Panc1 (cell line): Measurements from ENCODE around the gene FAM89A.

Experiments
- CTCF ChIP-seq: fragments of 450-650 bp; IDR thresholded peaks from 2 replicates; pipeline ENCODE4 v1.5.1; 2017; ENCODE audit warnings: mild to moderate bottlenecking
- POLR2AphosphoS5 ChIP-seq: IDR thresholded peaks from 2 replicates; pipeline ENCODE4 v1.6.1; 2012; ENCODE audit warnings: mild to moderate bottlenecking, low read depth, low read length, moderate library complexity
- SIN3A ChIP-seq: IDR thresholded peaks from 2 replicates; pipeline ENCODE4 v1.6.1; 2012; ENCODE audit warnings: low read depth, mild to moderate bottlenecking, low read length, moderate library complexity, borderline replicate concordance; ENCODE audit not compliant: insufficient read depth

DNA sequence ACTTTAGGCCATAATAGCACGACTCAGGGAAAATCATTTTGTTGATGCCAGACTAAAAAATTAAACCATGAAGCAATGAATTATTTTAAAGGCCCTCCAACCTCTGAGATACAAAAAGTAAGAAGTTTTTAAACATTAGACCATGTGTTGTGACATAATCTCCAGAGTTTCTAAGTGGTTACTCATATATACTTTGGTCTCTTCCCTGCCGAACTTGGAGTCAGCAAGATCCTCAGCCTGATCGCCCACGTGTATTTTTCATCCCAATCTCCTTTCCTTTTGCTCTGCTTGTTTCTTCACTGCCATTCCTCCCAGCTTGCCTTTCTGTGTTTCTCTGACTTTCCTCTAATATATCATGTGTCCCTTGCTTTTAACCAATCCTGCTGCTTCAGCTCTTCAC is 57.4 kb downstream of the FAM89A start:
- TF ChIP-seq SIN3A (no peak), CTCF (no peak), POLR2AphosphoS5 (no peak)
